Naive B cell (primary cell): ENCODE results near the gene CMIP. TPM values are rescaled to one million over a fixed set of nuclear protein-coding genes. Genes with fewer than 3 reads are reported as not detected.

Source experiments
- ATAC-seq, 2 donors: fragments of 150-1000 bp; cut with Tn5 transposase; 2 replicates each; pipeline ENCODE4 v1.10.0; 2021; ENCODE audit warnings: low read depth in 2 of 2, mild to moderate bottlenecking in 2 of 2, moderate library complexity in 2 of 2
- DNase-seq: peaks from one replicate; pipeline ENCODE4 v3.0.0; 2022
- H3K27ac Mint-ChIP-seq, 6 donors: one replicate each; pipeline ENCODE4 v1.8.0; 2020 to 2022; ENCODE audit warnings: mild to moderate bottlenecking in 6 of 6, mixed read lengths in 6 of 6, moderate library complexity in 5 of 6, inconsistent platforms in 2 of 6
- H3K27me3 Mint-ChIP-seq, 3 donors: one replicate each; pipeline ENCODE4 v1.8.0; 2021 to 2022; ENCODE audit warnings: mixed read lengths in 3 of 3, mild to moderate bottlenecking in 1 of 3
- H3K36me3 Mint-ChIP-seq, 2 donors: one replicate each; pipeline ENCODE4 v1.8.0; 2020 to 2022; ENCODE audit warnings: mixed read lengths in 2 of 2, inconsistent platforms in 1 of 2, mild to moderate bottlenecking in 1 of 2
- H3K4me1 Mint-ChIP-seq, 3 donors: one replicate each; pipeline ENCODE4 v1.8.0; 2020 to 2022; ENCODE audit warnings: mixed read lengths in 3 of 3, inconsistent platforms in 1 of 3, mild to moderate bottlenecking in 1 of 3, moderate library complexity in 1 of 3
- H3K4me3 Mint-ChIP-seq, 8 donors: one replicate each; pipeline ENCODE4 v1.8.0; 2020 to 2022; ENCODE audit warnings: mild to moderate bottlenecking in 8 of 8, mixed read lengths in 8 of 8, moderate library complexity in 8 of 8, inconsistent platforms in 2 of 8
- H3K9me3 Mint-ChIP-seq, 7 donors: one replicate each; pipeline ENCODE4 v1.8.0; 2020 to 2022; ENCODE audit warnings: mixed read lengths in 7 of 7, mild to moderate bottlenecking in 5 of 7, inconsistent platforms in 2 of 7, moderate library complexity in 1 of 7
- polyA plus RNA-seq, 6 donors: library from polyadenylated mRNA; unstranded; fragments of 300-500 nt; fragmentation: Illumina TruSeq; gene quantifications; one replicate each; pipeline ENCODE4 v1.2.3, GENCODE V29; 2021; ENCODE audit warnings: low read depth in 6 of 6

The CMIP gene
- polyA plus RNA-seq, 6 donors from 2014 or later = 0.61 to 2.5 (median 1.3) TPM

GRCh38 chr16:81445966-81446906 is 1.6 kb downstream of the CMIP start:
- Mint-ChIP-seq H3K27me3 (no peaks in the 10 kb centered on the region), H3K4me1 (peaks cover 41 to 64% (median 57%) of the 10 kb centered on the region in 3 donors), H3K27ac (peak overlapping the region; percentile 37 to 95 (median 90)), H3K9me3 (peaks cover 0 to 10% (median 1%) of the 10 kb centered on the region in 7 donors), H3K4me3 (peak overlapping the region; percentile 81 to 94 (median 92)), H3K36me3 (peaks cover 0 to 5% of the 10 kb centered on the region in 2 donors)
- DNase-seq = no peak
- no peak for ATAC-seq

- Mint-ChIP-seq H3K27me3 (no peaks in the 10 kb centered on the region), H3K4me1 (peaks cover 48 to 71% (median 64%) of the 10 kb centered on the region in 3 donors), H3K9me3 (peaks cover 0 to 13% (median 3%) of the 10 kb centered on the region in 7 donors), H3K27ac (peak overlapping the region; percentile 69 to 95 (median 90)), H3K36me3 (peaks cover 0 to 8% of the 10 kb centered on the region in 2 donors), H3K4me3 (peak overlapping the region; percentile 81 to 94 (median 92))
- ATAC-seq (no peak), DNase-seq (no peak)
Measured at GRCh38 chr16:81446907-81447268, 2.3 kb downstream of the CMIP start.

GRCh38 chr16:81447383-81448101 is 2.9 kb downstream of the CMIP start:
- DNase-seq (no peak), ATAC-seq (no peak)
- Mint-ChIP-seq H3K27ac (peak overlapping the region; percentile 13 to 95 (median 58)), H3K9me3 (peaks cover 0 to 13% (median 3%) of the 10 kb centered on the region in 7 donors), H3K4me1 (peaks cover 52 to 77% (median 70%) of the 10 kb centered on the region in 3 donors), H3K27me3 (no peaks in the 10 kb centered on the region), H3K4me3 (peak overlapping the region; percentile 66 to 94 (median 90)), H3K36me3 (peaks cover 0 to 8% of the 10 kb centered on the region in 2 donors)

- ATAC-seq (no peak), DNase-seq (no peak)
- no peaks in the 10 kb centered on the region for H3K27me3 Mint-ChIP-seq
- peaks cover 0 to 13% (median 3%) of the 10 kb centered on the region in 7 donors for H3K9me3 Mint-ChIP-seq
- H3K4me3 Mint-ChIP-seq = peak overlapping the region in 6 of 8 donors; percentile 8 to 92 (median 76)
- peak overlapping the region in 4 of 6 donors; percentile 47 to 66 (median 64) for H3K27ac Mint-ChIP-seq
- peaks cover 51 to 80% (median 77%) of the 10 kb centered on the region in 3 donors for H3K4me1 Mint-ChIP-seq
- peaks cover 0 to 8% of the 10 kb centered on the region in 2 donors for H3K36me3 Mint-ChIP-seq
Measured at GRCh38 chr16:81448154-81449131, 3.8 kb downstream of the CMIP start.

GRCh38 chr16:81449241-81449640 is 4.6 kb downstream of the CMIP start:
- H3K27ac Mint-ChIP-seq = peak overlapping the region in 2 of 6 donors; percentile 56 to 66
- peak overlapping the region in 2 of 8 donors; percentile 55 to 81 for H3K4me3 Mint-ChIP-seq
- DNase-seq = no peak
- no peak for ATAC-seq
- peaks cover 0 to 13% (median 3%) of the 10 kb centered on the region in 7 donors for H3K9me3 Mint-ChIP-seq
- no peaks in the 10 kb centered on the region for H3K27me3 Mint-ChIP-seq
- H3K36me3 Mint-ChIP-seq = peaks cover 0 to 8% of the 10 kb centered on the region in 2 donors
- peaks cover 54 to 82% (median 80%) of the 10 kb centered on the region in 3 donors for H3K4me1 Mint-ChIP-seq

- Mint-ChIP-seq H3K4me3 (peak overlapping the region in 4 of 8 donors; percentile 26 to 63 (median 38)), H3K4me1 (peaks cover 61 to 89% (median 87%) of the 10 kb centered on the region in 3 donors), H3K27ac (peak overlapping the region in 4 of 6 donors; percentile 38 to 92 (median 76)), H3K9me3 (peaks cover 0 to 13% (median 3%) of the 10 kb centered on the region in 7 donors), H3K27me3 (no peaks in the 10 kb centered on the region), H3K36me3 (peaks cover 0 to 8% of the 10 kb centered on the region in 2 donors)
- ATAC-seq (no peak), DNase-seq (no peak)
Measured at GRCh38 chr16:81449899-81450608, 5.4 kb downstream of the CMIP start.

GRCh38 chr16:81450783-81451491 is 6.3 kb downstream of the CMIP start:
- peaks cover 0 to 8% of the 10 kb centered on the region in 2 donors for H3K36me3 Mint-ChIP-seq
- H3K27ac Mint-ChIP-seq = peak overlapping the region in 3 of 6 donors; percentile 27 to 88 (median 69)
- no peaks in the 10 kb centered on the region for H3K27me3 Mint-ChIP-seq
- ATAC-seq (no peak), DNase-seq (no peak)
- H3K4me1 Mint-ChIP-seq = peaks cover 63 to 97% (median 93%) of the 10 kb centered on the region in 3 donors
- H3K9me3 Mint-ChIP-seq = peaks cover 0 to 13% (median 3%) of the 10 kb centered on the region in 7 donors
- H3K4me3 Mint-ChIP-seq = peak overlapping the region in 3 of 8 donors; percentile 3 to 62 (median 48)

- Mint-ChIP-seq H3K4me3 (peak overlapping the region; percentile 4 to 82 (median 52)), H3K4me1 (peaks cover 58 to 97% (median 91%) of the 10 kb centered on the region in 3 donors), H3K27me3 (no peaks in the 10 kb centered on the region), H3K36me3 (peaks cover 5 to 10% of the 10 kb centered on the region in 2 donors), H3K9me3 (peaks cover 0 to 13% (median 3%) of the 10 kb centered on the region in 7 donors), H3K27ac (peak overlapping the region; percentile 69 to 94 (median 90))
- ATAC-seq = peak; percentile 40 to 57
- DNase-seq = no peak
Measured at GRCh38 chr16:81451753-81452680, 7.4 kb downstream of the CMIP start.

- Mint-ChIP-seq H3K9me3 (peaks cover 0 to 13% (median 3%) of the 10 kb centered on the region in 7 donors), H3K4me3 (no peak overlapping the region), H3K36me3 (peaks cover 5 to 15% of the 10 kb centered on the region in 2 donors), H3K27ac (peak overlapping the region in 3 of 6 donors; percentile 20 to 69 (median 60)), H3K4me1 (peaks cover 59 to 97% (median 90%) of the 10 kb centered on the region in 3 donors), H3K27me3 (no peaks in the 10 kb centered on the region)
- ATAC-seq (no peak), DNase-seq (no peak)
Measured at GRCh38 chr16:81453091-81453728, 8.6 kb downstream of the CMIP start.

- Mint-ChIP-seq H3K27ac (peak overlapping the region in 3 of 6 donors; percentile 36 to 53 (median 47)), H3K4me1 (peaks cover 62 to 89% (median 88%) of the 10 kb centered on the region in 3 donors), H3K36me3 (peaks cover 5 to 21% of the 10 kb centered on the region in 2 donors), H3K27me3 (no peaks in the 10 kb centered on the region), H3K4me3 (peak overlapping the region in 2 of 8 donors; percentile 9 to 58), H3K9me3 (peaks cover 0 to 13% (median 3%) of the 10 kb centered on the region in 7 donors)
- no peak for ATAC-seq
- DNase-seq = no peak
Measured at GRCh38 chr16:81454044-81454443, 9.4 kb downstream of the CMIP start.
